Measurements from ENCODE around the gene TTLL8.
A peak's percentile ranks its signal among the peaks of the same experiment; 100 is the strongest.

The TTLL8 gene

GRCh38 chr22:50001388-50002231, 56.5 kb downstream of the TTLL8 start:
- TF ChIP-seq, protein P1, sequence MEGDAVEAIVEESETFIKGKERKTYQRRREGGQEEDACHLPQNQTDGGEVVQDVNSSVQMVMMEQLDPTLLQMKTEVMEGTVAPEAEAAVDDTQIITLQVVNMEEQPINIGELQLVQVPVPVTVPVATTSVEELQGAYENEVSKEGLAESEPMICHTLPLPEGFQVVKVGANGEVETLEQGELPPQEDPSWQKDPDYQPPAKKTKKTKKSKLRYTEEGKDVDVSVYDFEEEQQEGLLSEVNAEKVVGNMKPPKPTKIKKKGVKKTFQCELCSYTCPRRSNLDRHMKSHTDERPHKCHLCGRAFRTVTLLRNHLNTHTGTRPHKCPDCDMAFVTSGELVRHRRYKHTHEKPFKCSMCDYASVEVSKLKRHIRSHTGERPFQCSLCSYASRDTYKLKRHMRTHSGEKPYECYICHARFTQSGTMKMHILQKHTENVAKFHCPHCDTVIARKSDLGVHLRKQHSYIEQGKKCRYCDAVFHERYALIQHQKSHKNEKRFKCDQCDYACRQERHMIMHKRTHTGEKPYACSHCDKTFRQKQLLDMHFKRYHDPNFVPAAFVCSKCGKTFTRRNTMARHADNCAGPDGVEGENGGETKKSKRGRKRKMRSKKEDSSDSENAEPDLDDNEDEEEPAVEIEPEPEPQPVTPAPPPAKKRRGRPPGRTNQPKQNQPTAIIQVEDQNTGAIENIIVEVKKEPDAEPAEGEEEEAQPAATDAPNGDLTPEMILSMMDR (IDR thresholded peaks at IDR 0.05; ENCODE audit: extremely low read depth, missing control alignments) = no peak
- no peak for DNase-seq (ENCODE audit: low spot score)

GRCh38 chr22:50000587-50001387, 57.3 kb downstream of the TTLL8 start:
- TF ChIP-seq, protein P1 (IDR thresholded peaks at IDR 0.05; ENCODE audit: extremely low read depth, missing control alignments) = no peak

GRCh38 chr22:49999946-50000586, 58.0 kb downstream of the TTLL8 start:
- TF ChIP-seq, protein P1 (IDR thresholded peaks at IDR 0.05; ENCODE audit: extremely low read depth, missing control alignments) = no peak
- DNase-seq (ENCODE audit: low spot score) = no peak

More at GRCh38 chr22:50000587-50001387, 57.3 kb downstream of the TTLL8 start:
- no peak for DNase-seq (ENCODE audit: low spot score)

DNA sequence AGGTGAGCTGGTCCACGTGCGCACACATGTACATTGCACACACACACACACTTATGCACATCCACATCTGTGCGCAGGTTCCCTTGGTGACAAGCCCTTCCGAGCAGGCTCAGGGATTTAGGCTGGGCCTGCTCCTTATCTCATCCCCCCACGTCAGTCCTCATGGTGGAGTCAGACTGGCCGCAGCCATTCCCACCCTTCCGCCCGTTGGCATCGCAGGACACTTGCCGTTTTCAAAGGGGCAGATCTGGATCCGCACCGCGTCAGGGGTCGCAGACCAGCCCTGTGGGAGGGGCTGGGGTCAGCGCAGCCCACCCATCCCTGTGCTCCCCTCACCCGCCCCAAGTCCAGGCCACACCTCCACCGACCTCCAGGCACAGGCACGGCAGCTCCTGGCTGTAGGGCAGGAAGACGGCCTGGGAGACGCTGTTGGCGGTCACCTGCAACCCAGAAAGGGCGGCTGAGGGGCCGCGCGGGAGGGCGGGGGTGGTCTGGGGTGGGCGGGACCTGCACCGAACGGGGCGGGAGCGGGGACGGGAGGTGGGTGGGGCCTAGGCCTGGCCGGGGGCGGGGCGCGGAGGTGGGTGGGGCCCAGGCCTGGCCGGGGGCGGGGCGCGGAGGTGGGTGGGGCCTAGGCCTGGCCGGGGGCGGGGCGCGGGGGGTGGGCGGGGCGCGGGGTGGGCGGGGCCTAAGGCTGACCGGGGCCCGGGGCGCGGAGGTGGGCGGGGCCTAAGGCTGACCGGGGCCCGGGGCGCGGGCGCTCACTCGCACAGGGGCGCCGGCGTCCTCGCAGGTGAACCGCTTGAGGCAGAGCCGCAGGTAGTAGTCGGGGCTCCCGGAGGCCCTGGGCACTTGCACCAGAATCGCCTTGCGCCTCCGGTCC, 58.8 kb downstream of the TTLL8 start:
- TF ChIP-seq, protein P1 (IDR thresholded peaks at IDR 0.05; ENCODE audit: extremely low read depth, missing control alignments) = no peak
- DNase-seq (ENCODE audit: low spot score) = peak; percentile 74

DNA sequence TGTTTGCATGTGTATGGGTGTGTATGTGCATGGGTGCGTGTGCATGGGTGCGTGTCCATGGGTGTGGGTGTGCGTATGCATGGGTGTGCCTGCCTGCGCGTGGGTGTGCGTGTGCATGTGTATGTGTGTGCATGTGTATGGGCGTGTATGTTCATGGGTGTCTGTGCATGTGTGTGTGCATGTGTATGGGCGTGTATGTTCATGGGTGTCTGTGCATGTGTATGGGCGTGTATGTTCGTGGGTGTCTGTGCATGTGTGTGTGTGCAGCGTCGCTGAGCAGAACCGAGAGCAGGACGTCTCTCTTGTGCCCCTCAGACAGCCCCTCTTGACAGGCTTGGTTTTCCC, 59.4 kb downstream of the TTLL8 start:
- TF ChIP-seq, protein P1 (IDR thresholded peaks at IDR 0.05; ENCODE audit: extremely low read depth, missing control alignments) = no peak
- DNase-seq (ENCODE audit: low spot score) = no peak

- TF ChIP-seq, protein P1 (IDR thresholded peaks at IDR 0.05; ENCODE audit: extremely low read depth, missing control alignments) = no peak
- no peak for DNase-seq (ENCODE audit: low spot score)
These were observed 60.0 kb downstream of the TTLL8 start for GRCh38 chr22:49997932-49998717.
